ENCODE results near the gene ANKRD45.
"Not testable (repeated sequence)": the region's sequence is repeated elsewhere in the genome, so short reads cannot be mapped to it uniquely, and the experiment has no call there.

The ANKRD45 gene

DNA sequence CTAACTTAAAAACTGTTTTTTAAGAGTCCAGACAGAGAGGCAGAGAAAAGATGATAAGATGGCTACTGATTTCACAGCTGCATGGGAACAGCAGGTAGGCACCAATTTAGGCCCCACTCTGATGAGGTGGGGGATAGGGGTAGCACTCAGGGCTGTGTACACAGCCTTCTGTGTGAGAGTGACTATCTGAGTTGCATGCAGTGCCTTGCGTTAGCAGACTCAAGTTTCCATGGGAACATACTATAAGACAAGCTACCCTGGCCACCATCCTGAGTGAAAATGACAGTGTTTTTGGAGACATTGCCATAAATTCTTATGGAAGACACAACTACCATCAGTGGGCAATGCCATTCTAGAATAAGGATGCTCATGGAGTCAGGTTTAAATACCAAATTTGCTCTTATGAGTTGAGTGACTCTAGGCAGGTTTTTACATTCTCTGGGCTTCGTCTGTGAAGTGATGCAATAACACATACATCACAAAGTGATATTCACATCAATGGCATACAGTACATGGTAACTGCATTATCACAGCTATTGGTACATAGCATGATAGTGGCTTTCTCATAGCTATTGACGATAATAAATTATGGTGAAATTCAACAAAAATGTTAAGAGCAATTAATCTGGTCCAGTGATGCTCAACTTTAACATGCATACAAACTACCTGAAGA lies 97.3 kb downstream of the ANKRD45 start:
- DNase-seq (ENCODE audit: low spot score): no peak

DNA sequence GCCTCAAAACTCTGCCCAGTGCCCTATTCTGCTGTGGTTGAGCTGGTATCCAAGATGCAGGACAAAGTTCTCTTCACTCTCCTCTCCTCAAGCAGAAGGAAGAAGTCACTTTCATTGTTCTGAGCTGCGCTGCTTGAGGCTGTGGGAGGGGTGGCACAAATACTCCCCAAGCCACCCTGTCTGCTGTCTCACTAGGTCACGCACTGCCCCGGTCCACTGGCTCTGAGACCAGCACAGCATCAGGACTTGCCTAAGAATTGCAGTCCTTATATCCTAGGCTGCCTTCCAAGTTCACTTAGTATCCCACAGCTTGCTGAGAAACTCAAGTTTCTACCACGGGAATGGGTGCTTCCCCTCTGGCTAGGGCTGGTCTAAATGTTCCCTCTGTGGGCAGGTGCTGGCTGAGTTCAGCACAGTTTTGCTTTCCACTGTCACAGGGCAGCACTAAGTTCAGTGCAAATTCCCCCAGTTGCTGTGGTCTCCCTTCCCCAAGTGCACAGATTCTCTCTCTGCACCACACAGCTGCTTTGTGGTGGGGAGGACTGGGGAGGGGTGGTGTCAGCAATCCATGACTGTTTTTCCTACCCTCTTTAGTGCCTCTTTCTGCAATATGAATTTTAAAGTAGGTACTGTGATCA lies 99.2 kb downstream of the ANKRD45 start:
- no peak for DNase-seq (ENCODE audit: low spot score)

DNA sequence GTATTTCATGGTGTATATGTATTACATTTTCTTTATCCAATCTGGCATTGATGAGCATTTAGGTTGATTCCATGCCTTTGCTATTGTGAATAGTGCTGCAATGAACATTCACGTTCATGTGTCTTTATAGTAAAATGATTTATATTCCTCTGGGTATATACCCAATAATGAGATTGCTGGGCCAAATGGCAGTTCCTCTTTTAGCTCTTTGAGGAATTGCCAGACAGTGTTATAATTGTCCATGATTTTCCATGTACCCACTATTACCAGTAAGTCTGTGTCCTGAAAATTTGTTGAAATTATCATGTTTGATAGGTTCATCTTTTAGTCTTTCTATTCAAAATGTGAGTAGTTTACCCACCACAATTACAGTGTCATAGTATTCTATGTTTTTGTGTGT lies 101.2 kb downstream of the ANKRD45 start:
- DNase-seq (ENCODE audit: low spot score): no peak

DNA sequence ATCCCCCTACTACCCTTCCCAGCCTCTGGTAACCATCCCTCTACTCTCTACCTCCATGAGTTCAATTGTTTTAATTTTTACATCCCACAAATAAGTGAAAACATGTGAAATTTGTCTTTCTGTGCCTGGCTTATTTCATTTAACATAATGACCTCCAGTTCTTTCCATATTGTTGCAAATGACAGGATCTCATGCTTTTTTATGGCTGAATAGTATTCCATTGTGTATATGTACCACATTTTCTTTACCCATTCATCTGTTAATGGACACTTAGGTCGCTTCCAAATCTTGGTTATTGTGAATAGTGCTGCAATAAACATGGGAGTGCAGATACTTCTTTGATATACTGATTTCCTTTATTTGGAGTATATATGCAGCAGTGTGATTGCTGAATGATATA lies 105.8 kb downstream of the ANKRD45 start:
- DNase-seq (ENCODE audit: low spot score): not testable (repeated sequence)

DNA sequence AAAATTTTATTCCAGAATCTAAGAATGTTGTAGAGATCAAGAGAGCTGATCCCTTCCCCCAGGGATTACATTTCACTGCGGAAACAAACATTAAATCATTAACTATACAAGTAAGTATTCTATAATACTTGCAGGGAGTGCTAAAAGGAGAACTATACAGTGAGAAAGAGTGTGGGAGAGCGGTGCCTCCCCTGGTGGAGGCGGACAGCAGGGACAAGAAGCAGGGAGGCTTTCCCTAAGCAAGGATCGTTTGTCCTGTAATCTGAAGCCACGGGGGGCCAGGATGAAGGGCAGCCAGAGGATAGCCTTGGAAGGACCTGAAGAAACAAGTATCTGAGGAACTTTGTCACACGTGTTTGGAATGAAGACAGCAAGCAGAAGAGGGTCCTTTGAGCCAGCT lies 106.8 kb downstream of the ANKRD45 start:
- DNase-seq (ENCODE audit: low spot score): no peak

DNA sequence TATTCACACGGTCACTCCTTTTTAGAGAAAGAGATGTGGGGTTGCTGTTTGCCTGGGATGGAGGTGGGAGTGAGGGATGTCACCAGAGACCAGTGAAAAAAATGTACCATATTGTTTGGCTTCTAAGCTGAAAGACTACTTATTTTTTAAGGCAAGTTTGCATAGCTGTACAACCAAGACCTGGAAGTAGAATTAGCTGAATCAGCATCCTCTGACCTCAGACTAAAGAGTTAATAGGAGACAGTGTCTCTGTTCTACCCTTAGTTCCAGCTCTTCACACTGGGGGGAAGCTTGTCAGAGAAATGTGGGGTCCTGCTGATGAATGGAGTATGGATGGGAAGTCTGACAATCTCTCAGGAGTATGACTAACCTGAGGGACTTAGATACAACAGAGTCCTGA lies 108.4 kb downstream of the ANKRD45 start:
- DNase-seq (ENCODE audit: low spot score): no peak

DNA sequence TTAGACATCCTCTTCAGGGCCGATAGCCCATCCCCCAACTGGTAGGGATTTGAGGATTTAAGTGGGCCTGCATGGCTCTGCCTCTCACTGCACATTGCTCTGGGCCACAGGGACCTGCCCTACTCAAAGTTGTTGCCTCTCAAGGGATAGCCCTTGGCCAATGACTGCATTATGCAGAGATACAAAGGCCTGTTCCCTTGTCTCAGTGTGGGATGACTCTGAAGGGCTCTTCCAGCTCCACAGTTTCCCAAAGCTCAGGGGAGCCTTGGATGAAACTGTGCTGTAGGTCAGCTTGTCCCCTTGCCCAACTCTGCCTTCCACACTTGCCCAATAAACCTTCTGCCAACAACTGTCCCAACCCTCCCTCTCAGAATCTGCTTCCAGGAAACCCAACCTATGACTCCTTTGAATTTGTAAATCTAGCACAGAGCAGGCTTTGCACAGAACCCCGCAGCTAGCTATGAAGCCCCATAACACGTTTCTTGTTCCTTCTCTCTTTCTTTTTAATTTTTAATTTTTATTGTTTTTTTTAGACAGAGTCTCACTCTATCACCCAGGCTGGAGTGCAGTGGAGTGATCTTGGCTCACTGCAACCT lies 109.3 kb downstream of the ANKRD45 start:
- DNase-seq (ENCODE audit: low spot score): no peak
